ENCODE data around the gene UBXN4.

DNA sequence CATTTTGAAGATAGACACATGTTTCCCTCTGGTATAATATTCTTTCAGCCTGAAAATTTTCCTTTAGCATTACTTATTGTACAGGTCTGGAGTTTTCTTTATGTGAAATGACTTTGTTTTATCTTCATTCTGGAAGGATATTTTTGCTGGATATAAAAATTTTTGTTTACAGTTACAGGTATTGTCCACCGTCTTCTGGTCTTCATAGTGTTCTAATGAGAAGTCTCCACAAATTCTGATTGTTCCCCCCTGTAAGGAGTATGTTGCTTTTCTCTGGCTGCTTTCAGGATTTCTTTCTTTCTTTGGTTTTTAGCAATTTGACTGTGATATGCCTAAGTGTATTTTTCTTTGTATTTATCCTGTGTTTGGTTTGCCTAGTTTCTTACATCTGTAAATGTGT is 15.0 kb downstream of the UBXN4 start:
- TF ChIP-seq, protein P1, sequence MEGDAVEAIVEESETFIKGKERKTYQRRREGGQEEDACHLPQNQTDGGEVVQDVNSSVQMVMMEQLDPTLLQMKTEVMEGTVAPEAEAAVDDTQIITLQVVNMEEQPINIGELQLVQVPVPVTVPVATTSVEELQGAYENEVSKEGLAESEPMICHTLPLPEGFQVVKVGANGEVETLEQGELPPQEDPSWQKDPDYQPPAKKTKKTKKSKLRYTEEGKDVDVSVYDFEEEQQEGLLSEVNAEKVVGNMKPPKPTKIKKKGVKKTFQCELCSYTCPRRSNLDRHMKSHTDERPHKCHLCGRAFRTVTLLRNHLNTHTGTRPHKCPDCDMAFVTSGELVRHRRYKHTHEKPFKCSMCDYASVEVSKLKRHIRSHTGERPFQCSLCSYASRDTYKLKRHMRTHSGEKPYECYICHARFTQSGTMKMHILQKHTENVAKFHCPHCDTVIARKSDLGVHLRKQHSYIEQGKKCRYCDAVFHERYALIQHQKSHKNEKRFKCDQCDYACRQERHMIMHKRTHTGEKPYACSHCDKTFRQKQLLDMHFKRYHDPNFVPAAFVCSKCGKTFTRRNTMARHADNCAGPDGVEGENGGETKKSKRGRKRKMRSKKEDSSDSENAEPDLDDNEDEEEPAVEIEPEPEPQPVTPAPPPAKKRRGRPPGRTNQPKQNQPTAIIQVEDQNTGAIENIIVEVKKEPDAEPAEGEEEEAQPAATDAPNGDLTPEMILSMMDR (IDR thresholded peaks at IDR 0.05) = no peak
- TF ChIP-seq EZH2 (IDR thresholded peaks at IDR 0.05) (no peak), EZH2phosphoT487 (IDR thresholded peaks at IDR 0.05) (no peak)
